HepG2 (cell line): ENCODE measurements around the gene TMEM266. TPM values are rescaled to one million over a fixed set of nuclear protein-coding genes. Genes with fewer than 3 reads are reported as not detected.

Source experiments
- CCDC6 ChIP-seq: sonication (generic); formaldehyde crosslinking; IDR thresholded peaks from 2 replicates; pipeline ENCODE4 v1.8.1; 2022; ENCODE audit warnings: mild to moderate bottlenecking, missing genetic modification reagents, moderate library complexity
- DR1 ChIP-seq: sonication (generic); formaldehyde crosslinking; IDR thresholded peaks from 2 replicates; pipeline ENCODE4 v1.8.0; 2021; ENCODE audit warnings: mild to moderate bottlenecking, missing genetic modification reagents, inconsistent platforms
- HOXA9 ChIP-seq: sonication (generic); formaldehyde crosslinking; IDR thresholded peaks from 2 replicates; pipeline ENCODE4 v1.8.1; 2022; ENCODE audit warnings: missing genetic modification reagents, mild to moderate bottlenecking, moderate library complexity, borderline replicate concordance
- MAFF ChIP-seq: IDR thresholded peaks from 2 replicates; pipeline ENCODE4 v1.6.1; 2011; ENCODE audit warnings: low read depth, low read length, improper control_type of control experiment
- NFATC3 ChIP-seq: sonication (generic); formaldehyde crosslinking; IDR thresholded peaks from 2 replicates; pipeline ENCODE4 v1.5.1; 2020; ENCODE audit warnings: mild to moderate bottlenecking, missing genetic modification reagents
- SIX1 ChIP-seq: sonication (generic); formaldehyde crosslinking; IDR thresholded peaks from 2 replicates; pipeline ENCODE4 v1.4.0; 2020; ENCODE audit warnings: missing genetic modification reagents, borderline replicate concordance
- U2AF2 ChIP-seq: fragments of 200-400 bp; formaldehyde crosslinking; IDR thresholded peaks from 2 replicates; pipeline ENCODE4 v1.6.1; 2017; ENCODE audit warnings: low read depth, mild to moderate bottlenecking, low read length
- ZBTB4 ChIP-seq: sonication (generic); formaldehyde crosslinking; IDR thresholded peaks from 2 replicates; pipeline ENCODE4 v1.4.0; 2020; ENCODE audit warnings: missing genetic modification reagents, mild to moderate bottlenecking, borderline replicate concordance
- ZNF232 ChIP-seq: sonication (generic); formaldehyde crosslinking; IDR thresholded peaks from 2 replicates; pipeline ENCODE4 v1.4.0; 2020; ENCODE audit warnings: missing genetic modification reagents, borderline replicate concordance
- ZNF382 ChIP-seq: sonication (generic); formaldehyde crosslinking; IDR thresholded peaks from 2 replicates; pipeline ENCODE4 v1.5.0; 2020; ENCODE audit warnings: missing genetic modification reagents, mild to moderate bottlenecking, borderline replicate concordance
- polyA plus RNA-seq, 8 experiments: library from polyadenylated mRNA; depleted of rRNA in 3 of 8; stranded (reverse) in 7 of 8; unstranded in 1 of 8; fragments of >200 nt; fragmentation: Illumina TruSeq in 4 of 8; extraction: Trizol in 4 of 8; gene quantifications; 2 replicates each; pipeline versions ENCODE4 v1.2.1 to v1.2.3, GENCODE V29; 2011 to 2016; ENCODE audit warnings: low read depth in 4 of 8, missing spikeins in 1 of 8, mixed read lengths in 1 of 8; ENCODE audit not compliant: insufficient read depth in 1 of 8
- total RNA-seq, 5 experiments: library from RNA; depleted of rRNA; stranded (reverse); fragments of >200 nt; fragmentation: Illumina TruSeq; extraction: Trizol; gene quantifications; 2 replicates each; pipeline ENCODE4 v1.2.3, GENCODE V29; 2016; ENCODE audit warnings: low read depth in 1 of 5

Gene TMEM266
- total and polyA plus RNA-seq, 2 of the 13 experiments (the other 11 are each of a cell fraction or from before 2014, with no cell fraction given), result 0.04 TPM; not detected in 1

GRCh38 chr15:76183930-76184649 is 124.3 kb downstream of the TMEM266 start (continued):
- TF ChIP-seq U2AF2 (no peak), DR1 (CRISPR knock-in tag) (no peak), SIX1 (no peak), CCDC6 (CRISPR knock-in tag) (no peak), HOXA9 (CRISPR knock-in tag) (no peak), MAFF (no peak), ZBTB4 (CRISPR knock-in tag) (no peak), NFATC3 (CRISPR knock-in tag) (no peak), ZNF382 (CRISPR knock-in tag) (no peak), ZNF232 (CRISPR knock-in tag) (no peak)
